HFFc6 (cell line): ENCODE results near the gene SPATA6L. TPM values are rescaled to one million over a fixed set of nuclear protein-coding genes. Genes with fewer than 3 reads are reported as not detected.

Experiments
- DNase-seq: peaks from one replicate; pipeline ENCODE4 v3.0.0-alpha.2; 2018
- H3K27ac Mint-ChIP-seq: 2 replicates; pipeline ENCODE4 v1.8.0; 2020; ENCODE audit warnings: mild to moderate bottlenecking, mixed read lengths
- H3K27me3 Mint-ChIP-seq: 2 replicates; pipeline ENCODE4 v1.8.0; 2021; ENCODE audit warnings: mild to moderate bottlenecking, moderate library complexity, mixed read lengths; ENCODE audit not compliant: insufficient read depth
- H3K36me3 Mint-ChIP-seq: 2 replicates; pipeline ENCODE4 v1.8.0; 2021; ENCODE audit warnings: low read depth, mixed read lengths
- H3K4me1 Mint-ChIP-seq: 2 replicates; pipeline ENCODE4 v1.8.0; 2020; ENCODE audit warnings: low read depth, mixed read lengths
- H3K4me3 Mint-ChIP-seq: 2 replicates; pipeline ENCODE4 v1.8.0; 2020; ENCODE audit warnings: mild to moderate bottlenecking, moderate library complexity, mixed read lengths
- H3K9me3 Mint-ChIP-seq: 2 replicates; pipeline ENCODE4 v1.8.0; 2020; ENCODE audit warnings: mild to moderate bottlenecking, mixed read lengths
- CTCF ChIP-seq: fragments of 200-600 bp; sonication (generic); IDR thresholded peaks from 2 replicates; pipeline ENCODE4 v1.5.0; 2021; ENCODE audit warnings: antibody characterized with exemption, mild to moderate bottlenecking
- total RNA-seq, 6 experiments: library from RNA; stranded (reverse); fragmentation: NEBNext Ultra II Directional; extraction: Animal tissue kit (Norgen Biotek cat#: 25700); gene quantifications; 2 replicates in 1 of 6; 3 replicates in 5 of 6; pipeline ENCODE4 v1.2.3, GENCODE V29; 2021

SPATA6L gene
- total RNA-seq, 6 experiments from 2014 or later, result 0.27 to 0.73 (median 0.54) TPM; not detected in 2

GRCh38 chr9:4654084-4654483, 12.2 kb downstream of the SPATA6L start:
- H3K9me3 Mint-ChIP-seq, result no peaks in the 10 kb centered on the region
- peaks cover 9% of the 10 kb centered on the region; the same call in 1 of the 2 replicates for H3K27me3 Mint-ChIP-seq
- no peaks in the 10 kb centered on the region for H3K4me1 Mint-ChIP-seq
- no peak overlapping the region for H3K4me3 Mint-ChIP-seq
- H3K36me3 Mint-ChIP-seq, result no peaks in the 10 kb centered on the region
- no peak for DNase-seq
- no peak overlapping the region for H3K27ac Mint-ChIP-seq
- no peak for TF ChIP-seq CTCF

DNA sequence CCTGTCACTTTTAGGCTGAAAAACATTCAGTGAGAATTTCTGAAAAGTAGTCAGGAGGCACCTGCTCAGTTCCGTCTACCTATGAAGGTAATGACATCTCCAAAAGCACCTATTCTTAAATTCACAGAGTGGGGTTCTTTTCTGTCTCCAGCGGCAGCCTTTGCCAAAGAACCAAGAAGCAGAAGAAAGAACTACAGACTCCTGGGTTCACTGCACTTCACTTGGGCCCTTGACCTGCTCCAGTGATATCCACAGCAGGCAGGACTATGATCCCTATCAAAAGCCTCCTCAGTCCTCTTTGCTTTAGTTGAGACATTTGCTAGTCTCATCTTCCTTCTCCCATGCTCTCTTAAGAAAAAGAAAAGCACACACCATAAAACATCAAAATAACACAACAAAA, 23.9 kb downstream of the SPATA6L start:
- Mint-ChIP-seq H3K4me3 (no peak overlapping the region), H3K36me3 (no peaks in the 10 kb centered on the region), H3K27ac (no peak overlapping the region), H3K27me3 (peaks cover 8% of the 10 kb centered on the region; the same call in 1 of the 2 replicates), H3K9me3 (no peaks in the 10 kb centered on the region), H3K4me1 (no peaks in the 10 kb centered on the region)
- DNase-seq, result no peak
- no peak for TF ChIP-seq CTCF

DNA sequence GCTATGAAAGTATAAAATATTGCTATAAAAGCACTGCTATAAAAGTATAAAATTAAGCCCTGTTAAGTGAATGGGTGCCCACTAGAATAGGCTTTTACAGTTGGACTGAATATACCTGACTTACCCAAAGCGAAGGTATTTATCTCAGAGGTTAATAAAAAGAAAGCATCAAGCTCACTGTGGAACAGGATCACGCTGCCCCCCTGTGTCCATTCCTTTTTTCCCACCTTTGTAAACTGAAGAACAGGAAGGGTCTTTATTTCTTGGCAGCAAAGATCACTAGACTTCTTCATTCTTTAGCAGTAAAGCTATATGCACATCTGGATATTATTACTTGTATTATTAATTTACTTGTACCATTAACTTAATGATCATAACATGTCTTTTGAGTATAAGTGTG, 26.3 kb downstream of the SPATA6L start:
- peak; percentile 74 for TF ChIP-seq CTCF
- no peaks in the 10 kb centered on the region for H3K36me3 Mint-ChIP-seq
- H3K9me3 Mint-ChIP-seq, result no peaks in the 10 kb centered on the region
- no peak overlapping the region for H3K4me3 Mint-ChIP-seq
- no peak overlapping the region for H3K27ac Mint-ChIP-seq
- no peaks in the 10 kb centered on the region for H3K4me1 Mint-ChIP-seq
- no peak for DNase-seq
- peaks cover 7% of the 10 kb centered on the region for H3K27me3 Mint-ChIP-seq

DNA sequence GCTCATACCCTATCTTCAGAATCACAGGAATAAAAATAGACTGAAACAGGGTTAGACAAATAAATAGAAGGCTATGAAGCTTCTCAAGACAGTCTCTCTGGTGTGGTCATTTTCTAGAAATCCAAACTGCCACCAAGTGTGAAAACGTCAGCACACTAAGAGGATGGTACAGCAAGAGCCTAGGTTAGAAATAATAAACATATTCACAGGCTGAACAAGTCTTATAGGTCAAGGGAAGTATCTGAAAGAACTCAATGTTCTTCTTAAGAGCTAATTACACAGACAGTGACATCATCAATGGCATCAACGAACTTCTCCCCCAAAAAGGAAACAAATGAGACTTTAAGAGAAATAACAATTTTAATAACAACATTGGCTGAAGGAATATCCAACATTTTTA, 26.9 kb downstream of the SPATA6L start:
- no peaks in the 10 kb centered on the region for H3K9me3 Mint-ChIP-seq
- no peak overlapping the region for H3K27ac Mint-ChIP-seq
- no peak overlapping the region for H3K4me3 Mint-ChIP-seq
- H3K36me3 Mint-ChIP-seq, result no peaks in the 10 kb centered on the region
- peaks cover 7% of the 10 kb centered on the region for H3K27me3 Mint-ChIP-seq
- no peak for TF ChIP-seq CTCF
- no peak for DNase-seq
- H3K4me1 Mint-ChIP-seq, result no peaks in the 10 kb centered on the region

DNA sequence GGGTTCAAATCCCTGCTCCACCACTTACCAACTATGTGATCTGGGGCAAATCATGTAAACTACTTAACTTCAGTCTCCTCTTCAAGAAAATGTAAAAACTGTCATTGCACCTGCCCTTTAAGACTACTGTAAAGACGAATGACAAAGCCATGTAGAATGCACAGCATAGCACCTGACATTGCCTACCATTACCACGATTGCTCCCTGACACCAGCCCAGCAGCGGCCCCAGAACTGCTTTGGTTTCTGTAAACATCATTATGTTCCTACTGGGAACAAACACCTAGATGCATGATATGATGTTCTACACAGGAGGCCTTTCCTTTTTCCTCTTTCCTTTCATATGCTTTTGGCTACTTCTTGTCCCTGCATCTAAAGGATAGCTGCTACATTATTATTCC, 27.3 kb downstream of the SPATA6L start:
- no peak for TF ChIP-seq CTCF
- H3K4me3 Mint-ChIP-seq, result no peak overlapping the region
- H3K27ac Mint-ChIP-seq, result no peak overlapping the region
- H3K27me3 Mint-ChIP-seq, result peaks cover 7% of the 10 kb centered on the region
- H3K9me3 Mint-ChIP-seq, result no peaks in the 10 kb centered on the region
- no peaks in the 10 kb centered on the region for H3K4me1 Mint-ChIP-seq
- H3K36me3 Mint-ChIP-seq, result no peaks in the 10 kb centered on the region
- DNase-seq, result no peak

- H3K27ac Mint-ChIP-seq, result no peak overlapping the region
- TF ChIP-seq CTCF, result no peak
- H3K4me3 Mint-ChIP-seq, result no peak overlapping the region
- no peaks in the 10 kb centered on the region for H3K4me1 Mint-ChIP-seq
- H3K9me3 Mint-ChIP-seq, result no peaks in the 10 kb centered on the region
- H3K36me3 Mint-ChIP-seq, result no peaks in the 10 kb centered on the region
- H3K27me3 Mint-ChIP-seq, result peaks cover 5% of the 10 kb centered on the region
- DNase-seq, result no peak
Observed at GRCh38 chr9:4630836-4631235, 35.4 kb downstream of the SPATA6L start.
